Mucosa of stomach (tissue), 1 donor: ENCODE measurements around the gene PRDX5.

Source experiments
- H3K27me3 ChIP-seq: one replicate; pipeline ENCODE4 v1.7.0; 2013; ENCODE audit warnings: mild to moderate bottlenecking, low read length; ENCODE audit not compliant: control insufficient read depth, insufficient read depth
- H3K36me3 ChIP-seq: one replicate; pipeline ENCODE4 v1.7.0; 2013; ENCODE audit warnings: low read length; ENCODE audit not compliant: control insufficient read depth, insufficient read depth
- H3K4me1 ChIP-seq: one replicate; pipeline ENCODE4 v1.7.0; 2013; ENCODE audit warnings: mild to moderate bottlenecking, low read length; ENCODE audit not compliant: control insufficient read depth, insufficient read depth
- H3K4me3 ChIP-seq: one replicate; pipeline ENCODE4 v1.7.0; 2013; ENCODE audit warnings: low read length
- H3K9ac ChIP-seq: one replicate; pipeline ENCODE4 v1.7.0; 2013; ENCODE audit warnings: mild to moderate bottlenecking, low read length, moderate library complexity
- H3K9me3 ChIP-seq: one replicate; pipeline ENCODE4 v1.7.0; 2013; ENCODE audit warnings: mild to moderate bottlenecking, low read length, moderate library complexity; ENCODE audit not compliant: control insufficient read depth
- donor health status: Pancreatic carcinoma.

PRDX5 gene

GRCh38 chr11:64291752-64292459, 26.0 kb upstream of the PRDX5 start:
- H3K27me3 ChIP-seq, result peaks cover 63% of the 10 kb centered on the region
- no peak overlapping the region for H3K4me3 ChIP-seq
- H3K9ac ChIP-seq, result peak overlapping the region; percentile 15
- peaks cover 16% of the 10 kb centered on the region for H3K4me1 ChIP-seq
- H3K9me3 ChIP-seq, result no peaks in the 10 kb centered on the region
- H3K36me3 ChIP-seq, result no peaks in the 10 kb centered on the region

GRCh38 chr11:64292460-64293254, 25.3 kb upstream of the PRDX5 start:
- Histone ChIP-seq H3K9me3 (no peaks in the 10 kb centered on the region), H3K9ac (no peak overlapping the region), H3K4me1 (peaks cover 16% of the 10 kb centered on the region), H3K36me3 (no peaks in the 10 kb centered on the region), H3K4me3 (no peak overlapping the region), H3K27me3 (peaks cover 70% of the 10 kb centered on the region)

GRCh38 chr11:64294774-64295173, 23.1 kb upstream of the PRDX5 start:
- Histone ChIP-seq H3K9ac (no peak overlapping the region), H3K9me3 (no peaks in the 10 kb centered on the region), H3K36me3 (no peaks in the 10 kb centered on the region), H3K27me3 (peaks cover 91% of the 10 kb centered on the region), H3K4me1 (peaks cover 29% of the 10 kb centered on the region), H3K4me3 (no peak overlapping the region)

- peaks cover 92% of the 10 kb centered on the region for H3K27me3 ChIP-seq
- no peak overlapping the region for H3K9ac ChIP-seq
- peaks cover 39% of the 10 kb centered on the region for H3K4me1 ChIP-seq
- H3K36me3 ChIP-seq, result no peaks in the 10 kb centered on the region
- no peaks in the 10 kb centered on the region for H3K9me3 ChIP-seq
- H3K4me3 ChIP-seq, result no peak overlapping the region
These were observed 22.2 kb upstream of the PRDX5 start for GRCh38 chr11:64295760-64296159.

- peaks cover 37% of the 10 kb centered on the region for H3K4me1 ChIP-seq
- H3K9ac ChIP-seq, result no peak overlapping the region
- no peaks in the 10 kb centered on the region for H3K9me3 ChIP-seq
- no peak overlapping the region for H3K4me3 ChIP-seq
- H3K27me3 ChIP-seq, result peaks cover 90% of the 10 kb centered on the region
- H3K36me3 ChIP-seq, result no peaks in the 10 kb centered on the region
These were observed 21.7 kb upstream of the PRDX5 start for GRCh38 chr11:64296236-64296635.

- peaks cover 82% of the 10 kb centered on the region for H3K27me3 ChIP-seq
- no peaks in the 10 kb centered on the region for H3K36me3 ChIP-seq
- no peaks in the 10 kb centered on the region for H3K9me3 ChIP-seq
- H3K4me1 ChIP-seq, result peaks cover 32% of the 10 kb centered on the region
- no peak overlapping the region for H3K9ac ChIP-seq
- H3K4me3 ChIP-seq, result no peak overlapping the region
These were observed 20.9 kb upstream of the PRDX5 start for GRCh38 chr11:64296830-64297698.

GRCh38 chr11:64297699-64298358, 20.1 kb upstream of the PRDX5 start:
- Histone ChIP-seq H3K9me3 (no peaks in the 10 kb centered on the region), H3K9ac (no peak overlapping the region), H3K4me3 (no peak overlapping the region), H3K36me3 (no peaks in the 10 kb centered on the region), H3K27me3 (peaks cover 75% of the 10 kb centered on the region), H3K4me1 (peaks cover 24% of the 10 kb centered on the region)

- H3K36me3 ChIP-seq, result no peaks in the 10 kb centered on the region
- H3K4me1 ChIP-seq, result peaks cover 32% of the 10 kb centered on the region
- H3K9me3 ChIP-seq, result no peaks in the 10 kb centered on the region
- H3K27me3 ChIP-seq, result peaks cover 62% of the 10 kb centered on the region
- H3K9ac ChIP-seq, result peak overlapping the region; percentile 34
- H3K4me3 ChIP-seq, result no peak overlapping the region
These were observed 18.7 kb upstream of the PRDX5 start for GRCh38 chr11:64298966-64299846.

GRCh38 chr11:64299847-64300648, 17.9 kb upstream of the PRDX5 start, which contains the start of gene CATSPERZ:
TSS of gene CATSPERZ (plus strand) at chr11:64300358. CDS start at chr11:64300411, 53 bp downstream.
- H3K36me3 ChIP-seq, result no peaks in the 10 kb centered on the region
- H3K9ac ChIP-seq, result peak within 1 kb of the TSS; percentile 38
- peaks cover 36% of the 10 kb centered on the region for H3K4me1 ChIP-seq
- no peaks in the 10 kb centered on the region for H3K9me3 ChIP-seq
- peaks cover 60% of the 10 kb centered on the region for H3K27me3 ChIP-seq
- H3K4me3 ChIP-seq, result no peak within 1 kb of the TSS
